Loucy (cell line): ENCODE data around the gene CDKL4.

Experiments used
- EZH2phosphoT487 ChIP-seq: fragments of 200-600 bp; IDR thresholded peaks from 2 replicates; pipeline ENCODE4 v1.6.1; 2018; ENCODE audit warnings: antibody characterized with exemption, mild to moderate bottlenecking, moderate library complexity, borderline replicate concordance
- TF ChIP-seq, protein P1 (sequence below): fragments of 200-600 bp; sonication (generic); conservative IDR thresholded peaks from 2 replicates; pipeline ENCODE4 v1.5.1; 2014; ENCODE audit warnings: mild to moderate bottlenecking, antibody characterized with exemption, low read length

DNA sequence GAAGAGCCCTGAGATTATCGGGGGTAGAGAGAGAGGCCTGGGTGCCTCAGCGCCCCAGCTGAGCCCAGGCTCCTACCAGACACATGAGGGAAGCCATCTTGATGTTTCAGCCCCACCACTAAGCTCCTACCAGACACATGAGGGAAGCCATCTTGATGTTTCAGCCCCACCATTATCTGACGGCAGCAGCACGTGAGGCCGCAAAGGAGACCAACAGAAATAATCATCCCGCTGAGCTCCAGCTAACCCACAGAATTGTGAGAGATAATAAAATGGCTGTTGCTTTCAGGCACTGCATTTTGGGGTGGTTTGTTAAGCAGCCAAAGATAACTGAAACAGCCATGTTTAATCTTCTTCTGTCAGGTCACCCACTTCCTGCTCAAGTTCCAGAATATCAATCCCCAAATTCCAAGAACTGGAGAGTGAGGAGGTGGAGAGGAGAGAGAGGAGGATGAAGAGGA is 93.6 kb downstream of the CDKL4 start:
- TF ChIP-seq, protein P1, sequence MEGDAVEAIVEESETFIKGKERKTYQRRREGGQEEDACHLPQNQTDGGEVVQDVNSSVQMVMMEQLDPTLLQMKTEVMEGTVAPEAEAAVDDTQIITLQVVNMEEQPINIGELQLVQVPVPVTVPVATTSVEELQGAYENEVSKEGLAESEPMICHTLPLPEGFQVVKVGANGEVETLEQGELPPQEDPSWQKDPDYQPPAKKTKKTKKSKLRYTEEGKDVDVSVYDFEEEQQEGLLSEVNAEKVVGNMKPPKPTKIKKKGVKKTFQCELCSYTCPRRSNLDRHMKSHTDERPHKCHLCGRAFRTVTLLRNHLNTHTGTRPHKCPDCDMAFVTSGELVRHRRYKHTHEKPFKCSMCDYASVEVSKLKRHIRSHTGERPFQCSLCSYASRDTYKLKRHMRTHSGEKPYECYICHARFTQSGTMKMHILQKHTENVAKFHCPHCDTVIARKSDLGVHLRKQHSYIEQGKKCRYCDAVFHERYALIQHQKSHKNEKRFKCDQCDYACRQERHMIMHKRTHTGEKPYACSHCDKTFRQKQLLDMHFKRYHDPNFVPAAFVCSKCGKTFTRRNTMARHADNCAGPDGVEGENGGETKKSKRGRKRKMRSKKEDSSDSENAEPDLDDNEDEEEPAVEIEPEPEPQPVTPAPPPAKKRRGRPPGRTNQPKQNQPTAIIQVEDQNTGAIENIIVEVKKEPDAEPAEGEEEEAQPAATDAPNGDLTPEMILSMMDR: no peak
- TF ChIP-seq EZH2phosphoT487: no peak
